Prostate gland (tissue), 2 donors: ENCODE results near the gene ARHGDIA. TPM values are rescaled to one million over a fixed set of nuclear protein-coding genes. Genes with fewer than 3 reads are reported as not detected.

Experiments used
- DNase-seq: peaks from one replicate; pipeline ENCODE4 v3.0.0-alpha.2; 2019; ENCODE audit warnings: low spot score
- H3K27ac ChIP-seq, 2 donors: fragments of 200-600 bp; sonication (generic); 2 replicates each; pipeline ENCODE4 v1.5.1; 2017 to 2019
- H3K27me3 ChIP-seq: fragments of 200-600 bp; sonication (generic); replicated peaks from 2 replicates; pipeline ENCODE4 v1.5.1; 2019; ENCODE audit not compliant: insufficient read depth
- H3K36me3 ChIP-seq, 2 donors: fragments of 200-600 bp; sonication (generic); 1 replicate in 1 of 2; 2 replicates in 1 of 2; pipeline versions ENCODE4 v1.5.1 to v1.8.1; 2017 to 2019
- H3K4me1 ChIP-seq: fragments of 200-600 bp; sonication (generic); replicated peaks from 2 replicates; pipeline ENCODE4 v1.5.1; 2019
- H3K4me3 ChIP-seq, 2 donors: fragments of 200-600 bp; sonication (generic); 2 replicates each; pipeline ENCODE4 v1.5.1; 2017 to 2019
- H3K9me3 ChIP-seq: fragments of 200-600 bp; sonication (generic); 2 replicates; pipeline ENCODE4 v1.5.1; 2017
- POLR2A ChIP-seq: fragments of 450-650 bp; IDR thresholded peaks from one replicate; pipeline ENCODE4 v1.6.1; 2016; ENCODE audit warnings: antibody characterized with exemption, mild to moderate bottlenecking
- POLR2AphosphoS5 ChIP-seq: sonication (generic); formaldehyde crosslinking; IDR thresholded peaks from one replicate; pipeline ENCODE4 v1.6.1; 2017; ENCODE audit warnings: antibody characterized with exemption
- WGBS: methylation state at CpG from one replicate; pipeline ENCODE4 v1.1.5; 2018; 5-methylcytosine and 5-hydroxymethylcytosine counted together
- intact Hi-C: fragments of 100-400 bp; cut with DNase I; formaldehyde crosslinking; loops from one replicate; pipeline ENCODE4 v1.14.2; 2022
- total RNA-seq, 2 donors: library from RNA; depleted of rRNA; stranded (reverse); fragments of >200 nt; gene quantifications; one replicate each; pipeline ENCODE4 v1.1.0, GENCODE V29; 2016
- TF ChIP-seq, protein P1 (sequence below), 4 experiments: fragments of 200-600 bp in 2 of 4; fragments of 450-650 bp in 2 of 4; sonication (generic) in 2 of 4; IDR thresholded peaks; 1 replicate in 3 of 4; 2 replicates in 1 of 4; pipeline ENCODE4 v1.5.1; 2016 to 2019; ENCODE audit warnings: antibody characterized with exemption in 4 of 4, mild to moderate bottlenecking in 2 of 4, moderate library complexity in 2 of 4

Gene ARHGDIA
- total RNA-seq, 2 donors from 2014 or later: 193 to 274 TPM

DNA sequence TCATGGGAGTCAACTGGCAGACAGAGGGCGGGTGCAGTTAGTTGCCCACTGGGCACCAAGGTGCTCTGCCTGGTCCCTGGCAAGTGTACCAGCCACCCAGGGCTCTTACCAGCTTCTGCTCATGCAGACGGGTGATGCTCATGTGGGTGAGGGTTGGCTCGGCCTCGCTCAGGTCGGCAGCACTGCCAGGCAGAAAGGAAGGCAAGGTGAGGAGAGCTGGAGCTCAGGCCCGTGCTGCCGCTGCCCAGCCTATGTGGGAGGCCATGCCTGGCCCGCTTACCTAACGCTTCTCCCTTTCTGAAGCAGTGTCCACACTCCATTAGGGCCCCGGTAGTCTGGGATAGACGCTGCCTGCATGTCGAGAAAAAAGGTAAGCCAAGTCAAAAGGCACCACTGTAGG, 44.2 kb upstream of the ARHGDIA start:
- Histone ChIP-seq H3K27ac (no peak overlapping the region), H3K9me3 (no peaks in the 10 kb centered on the region), H3K4me3 (no peak overlapping the region), H3K36me3 (peaks cover 10 to 11% of the 10 kb centered on the region in 2 donors), H3K27me3 (no peaks in the 10 kb centered on the region), H3K4me1 (peaks cover 4% of the 10 kb centered on the region)
- intact Hi-C loops: no loop called here
- WGBS: 86% methylated on average over 12 of the region's 12 CpGs
- TF ChIP-seq POLR2AphosphoS5: no peak
- TF ChIP-seq, protein P1, sequence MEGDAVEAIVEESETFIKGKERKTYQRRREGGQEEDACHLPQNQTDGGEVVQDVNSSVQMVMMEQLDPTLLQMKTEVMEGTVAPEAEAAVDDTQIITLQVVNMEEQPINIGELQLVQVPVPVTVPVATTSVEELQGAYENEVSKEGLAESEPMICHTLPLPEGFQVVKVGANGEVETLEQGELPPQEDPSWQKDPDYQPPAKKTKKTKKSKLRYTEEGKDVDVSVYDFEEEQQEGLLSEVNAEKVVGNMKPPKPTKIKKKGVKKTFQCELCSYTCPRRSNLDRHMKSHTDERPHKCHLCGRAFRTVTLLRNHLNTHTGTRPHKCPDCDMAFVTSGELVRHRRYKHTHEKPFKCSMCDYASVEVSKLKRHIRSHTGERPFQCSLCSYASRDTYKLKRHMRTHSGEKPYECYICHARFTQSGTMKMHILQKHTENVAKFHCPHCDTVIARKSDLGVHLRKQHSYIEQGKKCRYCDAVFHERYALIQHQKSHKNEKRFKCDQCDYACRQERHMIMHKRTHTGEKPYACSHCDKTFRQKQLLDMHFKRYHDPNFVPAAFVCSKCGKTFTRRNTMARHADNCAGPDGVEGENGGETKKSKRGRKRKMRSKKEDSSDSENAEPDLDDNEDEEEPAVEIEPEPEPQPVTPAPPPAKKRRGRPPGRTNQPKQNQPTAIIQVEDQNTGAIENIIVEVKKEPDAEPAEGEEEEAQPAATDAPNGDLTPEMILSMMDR (IDR thresholded peaks at IDR 0.05): no peak
- no peak for TF ChIP-seq POLR2A
- DNase-seq: no peak

DNA sequence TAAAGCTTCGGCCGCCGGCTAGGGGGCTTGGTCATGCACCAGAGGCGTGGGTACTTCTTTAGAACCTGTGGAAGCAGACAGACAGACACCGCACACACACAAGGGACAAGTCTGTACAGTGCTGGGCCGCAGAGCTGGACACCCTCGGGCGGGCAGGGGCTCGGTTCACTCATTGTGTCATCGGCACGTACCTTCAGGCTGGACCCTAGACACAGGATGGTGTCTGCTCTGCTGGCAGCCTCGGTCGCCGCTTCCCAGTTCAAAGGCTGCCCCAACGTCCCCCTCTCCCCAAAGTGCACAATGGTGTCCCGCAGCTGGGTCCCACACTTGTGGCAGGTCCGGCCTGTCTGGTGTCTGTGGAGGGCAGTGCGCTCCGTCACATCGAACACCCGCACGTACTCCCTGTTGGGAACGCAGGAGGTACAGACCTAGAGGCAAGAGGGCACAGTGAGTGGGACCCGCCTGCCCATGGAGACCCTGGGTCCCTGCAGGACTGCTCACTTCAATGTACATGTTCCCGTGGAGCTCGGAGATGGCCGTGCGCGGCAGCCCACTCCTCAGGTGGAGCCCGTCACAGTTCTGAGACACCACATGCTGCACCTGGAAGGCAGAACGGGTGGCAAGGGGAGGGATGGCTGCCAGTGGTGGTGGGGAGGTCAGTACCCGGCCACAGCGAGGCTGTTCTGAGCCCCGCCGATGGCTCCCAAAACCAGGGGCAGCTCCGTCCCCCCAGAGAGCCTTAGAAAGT, 43.1 kb upstream of the ARHGDIA start:
- Histone ChIP-seq H3K27me3 (no peaks in the 10 kb centered on the region), H3K4me1 (peaks cover 10% of the 10 kb centered on the region), H3K36me3 (peaks cover 10 to 11% of the 10 kb centered on the region in 2 donors), H3K4me3 (no peak overlapping the region), H3K9me3 (no peaks in the 10 kb centered on the region), H3K27ac (no peak overlapping the region)
- intact Hi-C loops: no loop called here
- DNase-seq: no peak
- TF ChIP-seq POLR2A (no peak), POLR2AphosphoS5 (no peak)
- TF ChIP-seq, protein P1 (IDR thresholded peaks at IDR 0.05): no peak
- 96% methylated on average over 33 of the region's 36 CpGs for WGBS

DNA sequence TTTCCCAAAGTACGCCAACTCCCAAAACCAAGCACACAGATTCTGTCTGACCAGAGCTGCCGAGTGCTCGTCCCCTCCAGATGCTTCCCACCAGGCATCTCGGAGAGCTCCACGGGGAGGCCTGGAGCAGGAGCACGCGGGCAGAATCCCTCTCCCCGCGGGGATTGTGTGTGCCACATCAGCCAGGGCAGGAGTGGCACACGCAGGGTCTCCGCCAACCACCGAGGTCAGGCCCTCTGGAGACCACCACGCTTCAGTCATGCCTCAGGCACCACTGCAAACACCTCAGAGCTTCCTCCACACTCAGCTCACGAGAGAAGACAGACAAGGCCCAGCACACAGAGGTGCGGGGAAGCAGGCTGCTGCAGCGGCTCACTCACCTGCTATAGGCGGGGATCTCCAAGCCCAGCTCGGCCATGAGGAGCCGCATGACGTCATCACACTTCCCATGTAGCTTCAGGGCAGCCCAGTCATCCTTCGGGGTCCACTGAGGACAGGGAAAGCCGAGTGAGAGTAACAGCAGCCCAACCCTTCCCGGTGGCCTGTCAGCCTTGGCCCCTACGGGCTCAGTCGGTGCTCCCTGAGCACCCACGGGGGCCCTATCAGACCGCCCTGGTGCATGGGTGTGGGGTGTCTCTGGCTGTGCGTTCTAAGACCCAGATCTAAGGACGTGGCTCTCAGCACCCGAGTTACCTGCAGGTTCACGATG, 42.4 kb upstream of the ARHGDIA start:
- H3K4me3 ChIP-seq: no peak overlapping the region
- intact Hi-C loops: no loop called here
- H3K4me1 ChIP-seq: peaks cover 11% of the 10 kb centered on the region
- no peaks in the 10 kb centered on the region for H3K9me3 ChIP-seq
- H3K36me3 ChIP-seq: peaks cover 10 to 11% of the 10 kb centered on the region in 2 donors
- H3K27me3 ChIP-seq: no peaks in the 10 kb centered on the region
- WGBS: 96% methylated on average over 29 of the region's 31 CpGs
- TF ChIP-seq POLR2AphosphoS5: no peak
- TF ChIP-seq, protein P1 (IDR thresholded peaks at IDR 0.05): no peak
- no peak for TF ChIP-seq POLR2A
- no peak for DNase-seq
- no peak overlapping the region for H3K27ac ChIP-seq

DNA sequence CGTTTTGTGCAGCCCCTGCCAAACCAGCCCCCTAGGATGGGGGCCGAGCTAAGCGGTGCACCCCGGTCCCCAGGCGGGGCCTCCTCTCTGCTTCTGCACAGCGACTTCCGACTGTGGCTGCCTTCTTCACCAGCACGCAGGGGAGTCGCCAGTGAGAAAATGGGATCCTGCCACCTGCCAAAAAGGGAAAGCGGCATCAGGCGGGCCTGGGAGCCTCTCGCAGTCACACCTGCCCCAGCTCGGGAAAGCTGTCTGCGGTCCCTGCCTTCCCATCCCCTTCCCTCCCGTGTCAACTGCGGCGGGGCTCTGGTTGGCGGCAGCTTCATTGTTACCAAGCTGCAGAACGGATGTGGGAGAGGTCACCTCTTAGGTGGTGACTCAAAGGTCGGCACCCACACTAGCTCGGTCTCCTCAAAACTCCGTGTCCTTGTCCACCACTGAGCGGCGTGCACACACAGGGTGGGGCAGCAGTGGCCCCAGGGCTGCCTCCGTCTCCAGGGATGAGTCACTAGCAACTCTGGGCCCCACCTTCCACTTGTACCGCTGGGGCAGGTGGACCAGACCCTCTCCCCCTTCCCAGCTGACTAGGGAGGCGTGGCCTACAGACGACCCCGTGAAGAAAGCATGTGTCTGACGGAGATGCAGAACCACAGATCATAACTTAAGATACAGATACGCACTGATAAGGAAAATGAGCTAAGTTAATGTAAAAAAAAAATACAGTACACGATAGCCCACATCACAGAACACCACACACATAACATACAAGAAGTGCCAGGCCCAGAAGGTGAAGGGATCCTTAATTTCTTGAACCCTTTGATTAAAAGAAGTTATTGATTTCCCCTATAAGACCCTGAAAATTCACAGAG, 41.5 kb upstream of the ARHGDIA start:
- no peak for DNase-seq

More for the DNA sequence above, 41.5 kb upstream of the ARHGDIA start:
- TF ChIP-seq POLR2A: no peak
- TF ChIP-seq POLR2AphosphoS5: no peak
- TF ChIP-seq, protein P1 (IDR thresholded peaks at IDR 0.05): no peak
- peaks cover 11% of the 10 kb centered on the region for H3K4me1 ChIP-seq
- H3K27me3 ChIP-seq: no peaks in the 10 kb centered on the region
- intact Hi-C loops: no loop called here
- peaks cover 10 to 11% of the 10 kb centered on the region in 2 donors for H3K36me3 ChIP-seq
- no peaks in the 10 kb centered on the region for H3K9me3 ChIP-seq
- peak overlapping the region in 1 of 2 donors; percentile 77 for H3K27ac ChIP-seq
- H3K4me3 ChIP-seq: no peak overlapping the region
- WGBS: 89% methylated on average over 32 of the region's 32 CpGs
